MCF 10A (cell line): ENCODE measurements around the gene SF3A2. TPM values are rescaled to one million over a fixed set of nuclear protein-coding genes. Genes with fewer than 3 reads are reported as not detected.

Source experiments
- BruUV-seq: library from RNA; stranded (reverse); fragments of 400-500 nt; replicated peaks from 2 replicates; lab custom pipeline; 2021; lab: Mats Ljungman, UMichigan
- CTCF ChIA-PET: fragments of 300-600 bp; sonication (Branson Sonifier 250); formaldehyde crosslinking; extraction: SDS; loops from one replicate; lab custom pipeline; 2021; ENCODE audit warnings: antibody characterized with exemption, inconsistent platforms; lab: Yijun Ruan, JAX
- POLR2A ChIA-PET: fragments of 300-600, 350-650 bp; sonication (Branson Sonifier 250); formaldehyde crosslinking; extraction: SDS; loops from one replicate; lab custom pipeline; 2020; ENCODE audit warnings: antibody characterized with exemption, inconsistent platforms; lab: Yijun Ruan, JAX
- DNase-seq: peaks from one replicate; pipeline ENCODE4 v3.0.0-alpha.2; 2018; ENCODE audit not compliant: unreplicated experiment
- H3K27ac Mint-ChIP-seq: one replicate; pipeline ENCODE4 v1.8.0; 2022; ENCODE audit warnings: mild to moderate bottlenecking, low read depth, mixed read lengths; ENCODE audit not compliant: unreplicated experiment
- H3K27me3 Mint-ChIP-seq: one replicate; pipeline ENCODE4 v1.8.0; 2022; ENCODE audit warnings: mixed read lengths; ENCODE audit not compliant: insufficient read depth, unreplicated experiment
- H3K36me3 Mint-ChIP-seq: one replicate; pipeline ENCODE4 v1.8.0; 2022; ENCODE audit warnings: mild to moderate bottlenecking, moderate library complexity, mixed read lengths; ENCODE audit not compliant: insufficient read depth, unreplicated experiment
- H3K4me1 Mint-ChIP-seq: one replicate; pipeline ENCODE4 v1.8.0; 2022; ENCODE audit warnings: mixed read lengths; ENCODE audit not compliant: insufficient read depth, unreplicated experiment
- H3K4me3 Mint-ChIP-seq: one replicate; pipeline ENCODE4 v1.8.0; 2022; ENCODE audit warnings: mild to moderate bottlenecking, moderate library complexity, mixed read lengths; ENCODE audit not compliant: unreplicated experiment
- H3K9me3 Mint-ChIP-seq: one replicate; pipeline ENCODE4 v1.8.0; 2022; ENCODE audit warnings: mixed read lengths; ENCODE audit not compliant: unreplicated experiment
- CTCF ChIP-seq: fragments of 200-600 bp; IDR thresholded peaks from one replicate; pipeline ENCODE4 v1.8.0; 2022; ENCODE audit warnings: antibody characterized with exemption, mild to moderate bottlenecking; ENCODE audit not compliant: unreplicated experiment
- intact Hi-C: fragments of 100-400 bp; cut with micrococcal nuclease; formaldehyde crosslinking; loops from 2 replicates; pipeline ENCODE4 v1.14.1; 2022
- total RNA-seq: library from RNA; stranded (reverse); gene quantifications from 2 replicates; pipeline ENCODE4 v1.2.3, GENCODE V29; 2022

The SF3A2 gene
- total RNA-seq, 1 experiment from 2014 or later = 101 TPM

GRCh38 chr19:2244125-2244411, 7.4 kb downstream of the SF3A2 start:
- H3K27me3 Mint-ChIP-seq = no peaks in the 10 kb centered on the region
- POLR2A ChIA-PET = no interaction called here
- peaks cover 63% of the 10 kb centered on the region for H3K36me3 Mint-ChIP-seq
- no peaks in the 10 kb centered on the region for H3K9me3 Mint-ChIP-seq
- TF ChIP-seq CTCF = no peak
- H3K27ac Mint-ChIP-seq = no peak overlapping the region
- intact Hi-C loops = no loop called here
- H3K4me1 Mint-ChIP-seq = peaks cover 28% of the 10 kb centered on the region
- H3K4me3 Mint-ChIP-seq = no peak overlapping the region
- no peak for DNase-seq
- no TSS peak for BruUV-seq
- CTCF ChIA-PET = interaction anchor here (0.9 kb wide), 1 partner anchor 148 kb away, joined by 3 read pairs; no protein-coding TSS in a partner anchor

- Mint-ChIP-seq H3K27ac (no peak overlapping the region), H3K36me3 (peaks cover 67% of the 10 kb centered on the region), H3K4me1 (peaks cover 25% of the 10 kb centered on the region), H3K27me3 (no peaks in the 10 kb centered on the region), H3K9me3 (no peaks in the 10 kb centered on the region), H3K4me3 (no peak overlapping the region)
- intact Hi-C loops = no loop called here
- BruUV-seq = no TSS peak
- ChIA-PET POLR2A (no interaction called here), CTCF (interaction anchor here (0.9 kb wide), 1 partner anchor 148 kb away, joined by 3 read pairs; no protein-coding TSS in a partner anchor)
- no peak for DNase-seq
- TF ChIP-seq CTCF = no peak
Measured at GRCh38 chr19:2244486-2244885, 7.9 kb downstream of the SF3A2 start.

- no peak for TF ChIP-seq CTCF
- Mint-ChIP-seq H3K27ac (no peak overlapping the region), H3K4me1 (peaks cover 17% of the 10 kb centered on the region), H3K36me3 (peaks cover 69% of the 10 kb centered on the region), H3K4me3 (no peak overlapping the region), H3K27me3 (no peaks in the 10 kb centered on the region), H3K9me3 (no peaks in the 10 kb centered on the region)
- no TSS peak for BruUV-seq
- POLR2A ChIA-PET = no interaction called here
- CTCF ChIA-PET = no interaction called here
- intact Hi-C loops = no loop called here
- DNase-seq = no peak
Measured at GRCh38 chr19:2245273-2245672, 8.6 kb downstream of the SF3A2 start.

GRCh38 chr19:2246014-2246620, 9.5 kb downstream of the SF3A2 start:
- H3K36me3 Mint-ChIP-seq = peaks cover 71% of the 10 kb centered on the region
- no peak overlapping the region for H3K27ac Mint-ChIP-seq
- no TSS peak for BruUV-seq
- no peak for DNase-seq
- CTCF ChIA-PET = interaction anchor here (0.8 kb wide), 1 partner anchor 11 kb away, joined by 3 read pairs; no protein-coding TSS in a partner anchor
- H3K27me3 Mint-ChIP-seq = no peaks in the 10 kb centered on the region
- TF ChIP-seq CTCF = no peak
- no peak overlapping the region for H3K4me3 Mint-ChIP-seq
- no peaks in the 10 kb centered on the region for H3K9me3 Mint-ChIP-seq
- intact Hi-C loops = no loop called here
- POLR2A ChIA-PET = no interaction called here
- H3K4me1 Mint-ChIP-seq = peaks cover 9% of the 10 kb centered on the region
